ENCODE measurements around the gene DCXR.

The DCXR gene

DNA sequence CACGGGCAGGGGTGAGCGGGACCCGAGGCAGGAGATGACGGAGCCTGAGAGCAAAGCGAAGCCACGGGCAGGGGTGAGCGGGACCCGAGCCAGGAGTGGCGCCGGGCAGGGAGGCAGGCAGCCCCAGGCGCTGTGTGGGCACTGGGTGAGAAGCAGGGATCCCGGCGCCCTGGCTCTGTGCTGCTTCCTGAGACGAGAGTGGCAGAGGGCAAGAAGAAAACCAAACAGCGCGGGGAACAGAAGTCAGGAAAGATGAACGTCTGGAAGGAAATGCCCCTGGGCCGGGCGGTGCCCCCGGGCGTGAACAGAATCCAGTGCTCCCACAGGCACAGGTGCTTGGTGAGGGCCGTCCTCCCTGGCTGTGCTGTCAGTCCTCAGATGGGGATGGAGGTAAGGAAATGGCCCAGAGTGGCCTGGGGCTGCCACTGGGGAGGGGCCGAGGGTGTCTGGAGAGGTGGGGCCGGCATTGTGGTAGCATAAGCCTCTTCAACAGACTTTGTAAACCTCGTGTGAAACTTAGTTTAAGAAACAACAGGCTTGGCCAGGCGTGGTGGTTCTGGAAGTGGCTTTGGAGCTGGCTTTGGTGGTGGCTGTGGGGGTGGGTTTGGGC lies 50.2 kb downstream of the DCXR start:
- Histone ChIP-seq H2BK120ac (ENCODE audit: low read depth, low read length) (no peak overlapping the region), H4K91ac (ENCODE audit: low read length) (no peak overlapping the region), H2BK5ac (ENCODE audit: low read depth, low read length, poor library complexity, severe bottlenecking) (no peak overlapping the region), H4K8ac (ENCODE audit: low read length) (no peak overlapping the region), H3K9me3 (ENCODE audit: control insufficient read depth, low read length) (no peaks in the 10 kb centered on the region), H3K4me1 (ENCODE audit: control insufficient read depth, insufficient read depth, low read depth, low read length) (peaks cover 25% of the 10 kb centered on the region), H2BK15ac (ENCODE audit: low read depth, poor library complexity, severe bottlenecking) (no peak overlapping the region), H3K4ac (ENCODE audit: low read depth in 1 of 2, low read length in 2 of 2) (no peak overlapping the region), H3K27me3 (ENCODE audit: control insufficient read depth in 1 of 2, insufficient read depth in 1 of 2, low read length in 2 of 2) (no peaks in the 10 kb centered on the region), H2BK12ac (ENCODE audit: low read length in 2 of 2) (no peak overlapping the region), H3K18ac (ENCODE audit: low read depth in 1 of 2, low read length in 2 of 2) (no peak overlapping the region), H3K79me1 (replicated peaks; ENCODE audit: low read length, poor library complexity, severe bottlenecking) (peaks cover 38% of the 10 kb centered on the region), H3K9ac (ENCODE audit: low read length) (no peak overlapping the region), H3K23ac (ENCODE audit: low read length in 2 of 2) (no peak overlapping the region), H3K14ac (ENCODE audit: low read length in 2 of 2) (no peak overlapping the region), H3K4me2 (ENCODE audit: low read length, poor library complexity, severe bottlenecking) (no peak overlapping the region), H2AK5ac (ENCODE audit: low read length, severe bottlenecking) (no peak overlapping the region), H3K4me3 (ENCODE audit: insufficient read depth in 1 of 2, low read depth in 1 of 2, low read length in 2 of 2) (no peak overlapping the region), H2AFZ (ENCODE audit: low read depth, low read length) (no peak overlapping the region), H3K27ac (ENCODE audit: low read length, poor library complexity, severe bottlenecking) (no peak overlapping the region), H3K36me3 (ENCODE audit: control insufficient read depth in 1 of 2, insufficient read depth in 2 of 2, low read depth in 1 of 2, low read length in 2 of 2) (peaks cover 36 to 78% of the 10 kb centered on the region in 2 experiments)
- 97% methylated on average over 26 of the region's 26 CpGs for WGBS
- DNase-seq = no peak

DNA sequence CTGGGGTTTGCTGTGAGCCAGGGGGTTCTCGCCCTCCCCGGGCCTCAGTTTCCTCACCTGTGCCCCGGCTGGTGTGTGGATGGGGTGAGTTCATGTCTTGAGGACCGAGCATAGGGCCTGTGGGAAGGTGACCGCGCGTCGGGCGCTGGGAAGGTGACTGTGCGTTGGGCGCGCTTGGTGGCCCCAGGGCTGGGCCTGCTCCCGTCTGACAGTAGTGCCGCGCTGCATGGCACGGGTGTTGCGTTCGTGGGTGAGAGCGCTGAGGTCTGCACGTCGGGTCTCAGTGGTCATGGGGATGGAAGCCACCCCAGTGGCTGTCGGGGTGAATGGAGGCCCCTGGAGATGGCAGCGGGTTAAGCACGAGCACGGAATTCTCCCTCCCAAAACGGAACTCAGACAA lies 50.9 kb downstream of the DCXR start:
- Histone ChIP-seq H2AFZ (ENCODE audit: low read depth, low read length) (no peak overlapping the region), H3K9me3 (ENCODE audit: control insufficient read depth, low read length) (no peaks in the 10 kb centered on the region), H3K4ac (ENCODE audit: low read depth in 1 of 2, low read length in 2 of 2) (no peak overlapping the region), H3K27ac (ENCODE audit: low read length, poor library complexity, severe bottlenecking) (no peak overlapping the region), H3K14ac (ENCODE audit: low read length in 2 of 2) (no peak overlapping the region), H4K91ac (ENCODE audit: low read length) (no peak overlapping the region), H2BK120ac (ENCODE audit: low read depth, low read length) (no peak overlapping the region), H4K8ac (ENCODE audit: low read length) (no peak overlapping the region), H3K9ac (ENCODE audit: low read length) (no peak overlapping the region), H3K4me2 (ENCODE audit: low read length, poor library complexity, severe bottlenecking) (no peak overlapping the region), H3K79me1 (replicated peaks; ENCODE audit: low read length, poor library complexity, severe bottlenecking) (peaks cover 38% of the 10 kb centered on the region), H2AK5ac (ENCODE audit: low read length, severe bottlenecking) (no peak overlapping the region), H3K18ac (ENCODE audit: low read depth in 1 of 2, low read length in 2 of 2) (no peak overlapping the region), H3K4me3 (ENCODE audit: insufficient read depth in 1 of 2, low read depth in 1 of 2, low read length in 2 of 2) (no peak overlapping the region), H3K23ac (ENCODE audit: low read length in 2 of 2) (no peak overlapping the region), H2BK15ac (ENCODE audit: low read depth, poor library complexity, severe bottlenecking) (no peak overlapping the region), H3K36me3 (ENCODE audit: control insufficient read depth in 1 of 2, insufficient read depth in 2 of 2, low read depth in 1 of 2, low read length in 2 of 2) (peaks cover 37 to 73% of the 10 kb centered on the region in 2 experiments), H3K27me3 (ENCODE audit: control insufficient read depth in 1 of 2, insufficient read depth in 1 of 2, low read length in 2 of 2) (no peaks in the 10 kb centered on the region), H2BK5ac (ENCODE audit: low read depth, low read length, poor library complexity, severe bottlenecking) (no peak overlapping the region), H3K4me1 (ENCODE audit: control insufficient read depth, insufficient read depth, low read depth, low read length) (peaks cover 19% of the 10 kb centered on the region), H2BK12ac (ENCODE audit: low read length in 2 of 2) (no peak overlapping the region)
- DNase-seq = no peak
- 98% methylated on average over 26 of the region's 26 CpGs for WGBS

All from mesenchymal stem cell (in vitro differentiated cells and primary cell).